AG04450 (cell line): Measurements from ENCODE around the gene OR51B4. TPM values are rescaled to one million over a fixed set of nuclear protein-coding genes. Genes with fewer than 3 reads are reported as not detected.

ENCODE experiments used
- CTCF ChIA-PET: fragments of 300-600, 350-600 bp; formaldehyde crosslinking; extraction: SDS; loops from one replicate; lab custom pipeline; 2022; ENCODE audit warnings: antibody characterized with exemption, inconsistent platforms; lab: Charles Lee
- POLR2A ChIA-PET: fragments of 350-600 bp; formaldehyde crosslinking; extraction: SDS; loops from one replicate; lab custom pipeline; 2021; ENCODE audit warnings: antibody characterized with exemption, inconsistent platforms; lab: Yijun Ruan, JAX
- DNase-seq: peaks from one replicate; pipeline ENCODE4 v3.0.0-alpha.2; 2011; ENCODE audit warnings: low read depth, low spot score
- H3K27ac ChIP-seq: one replicate; pipeline ENCODE4 v1.5.1; 2012; ENCODE audit warnings: low read depth, low read length, control low read depth
- H3K27me3 ChIP-seq: one replicate; pipeline ENCODE4 v1.6.0; 2012; ENCODE audit warnings: low read length; ENCODE audit not compliant: control insufficient read depth, insufficient read depth
- H3K4me3 ChIP-seq: 2 replicates; pipeline ENCODE4 v1.5.1; 2011; ENCODE audit warnings: mild to moderate bottlenecking, low read depth, low read length, control low read depth
- H3K9me3 ChIP-seq: 2 replicates; pipeline ENCODE4 v1.5.1; 2012; ENCODE audit warnings: low read length; ENCODE audit not compliant: control insufficient read depth, insufficient read depth
- polyA plus RNA-seq: library from polyadenylated mRNA; depleted of rRNA; stranded (reverse); fragments of >200 nt; gene quantifications from 2 replicates; pipeline ENCODE4 v1.2.3, GENCODE V29; 2011; rRNA removed
- TF ChIP-seq, protein P1 (sequence below): IDR thresholded peaks from 2 replicates; pipeline ENCODE4 v1.5.1; 2011; ENCODE audit warnings: low read depth, low read length, control low read depth, inconsistent platforms

Gene OR51B4
- polyA plus RNA-seq, 1 experiment = 0.82 TPM

DNA sequence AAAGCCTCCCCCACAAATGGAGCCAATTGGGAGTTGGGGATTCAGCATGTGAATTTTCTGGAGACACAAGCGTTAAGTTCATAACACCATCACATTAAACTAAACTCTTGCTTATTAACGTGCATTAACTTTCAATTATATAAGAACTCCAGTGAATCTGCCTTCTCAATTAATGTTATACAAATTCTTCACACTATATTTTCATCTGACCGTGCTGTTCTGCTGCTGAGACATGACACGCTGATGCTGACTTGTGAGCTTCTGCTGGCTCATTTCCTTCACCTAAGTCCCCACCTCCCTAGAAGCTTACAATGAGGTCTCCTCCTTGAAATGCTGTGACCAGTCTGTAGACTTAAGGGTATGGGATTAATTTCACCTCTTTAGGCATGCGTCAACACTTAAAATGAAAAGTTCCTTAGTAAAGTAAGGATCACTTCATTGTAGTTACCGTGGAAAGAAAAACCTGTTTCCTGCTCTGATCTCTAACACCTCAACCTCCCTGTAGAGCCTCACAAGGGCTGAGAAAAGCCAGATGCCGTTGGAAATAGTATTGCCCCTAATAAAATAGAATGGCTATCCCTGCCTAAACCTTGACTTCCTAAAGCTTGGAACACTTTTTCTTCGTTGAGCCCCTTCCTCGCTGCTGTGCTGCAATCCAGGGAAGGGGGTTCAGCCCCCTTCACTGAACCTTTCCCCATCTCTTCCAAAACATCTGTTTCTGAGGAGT, 49.4 kb downstream of the OR51B4 start:
- H3K9me3 ChIP-seq = no peaks in the 10 kb centered on the region
- no peak overlapping the region for H3K27ac ChIP-seq
- POLR2A ChIA-PET = no interaction called here
- DNase-seq = no peak
- H3K4me3 ChIP-seq = no peak overlapping the region
- CTCF ChIA-PET = no interaction called here
- TF ChIP-seq, protein P1, sequence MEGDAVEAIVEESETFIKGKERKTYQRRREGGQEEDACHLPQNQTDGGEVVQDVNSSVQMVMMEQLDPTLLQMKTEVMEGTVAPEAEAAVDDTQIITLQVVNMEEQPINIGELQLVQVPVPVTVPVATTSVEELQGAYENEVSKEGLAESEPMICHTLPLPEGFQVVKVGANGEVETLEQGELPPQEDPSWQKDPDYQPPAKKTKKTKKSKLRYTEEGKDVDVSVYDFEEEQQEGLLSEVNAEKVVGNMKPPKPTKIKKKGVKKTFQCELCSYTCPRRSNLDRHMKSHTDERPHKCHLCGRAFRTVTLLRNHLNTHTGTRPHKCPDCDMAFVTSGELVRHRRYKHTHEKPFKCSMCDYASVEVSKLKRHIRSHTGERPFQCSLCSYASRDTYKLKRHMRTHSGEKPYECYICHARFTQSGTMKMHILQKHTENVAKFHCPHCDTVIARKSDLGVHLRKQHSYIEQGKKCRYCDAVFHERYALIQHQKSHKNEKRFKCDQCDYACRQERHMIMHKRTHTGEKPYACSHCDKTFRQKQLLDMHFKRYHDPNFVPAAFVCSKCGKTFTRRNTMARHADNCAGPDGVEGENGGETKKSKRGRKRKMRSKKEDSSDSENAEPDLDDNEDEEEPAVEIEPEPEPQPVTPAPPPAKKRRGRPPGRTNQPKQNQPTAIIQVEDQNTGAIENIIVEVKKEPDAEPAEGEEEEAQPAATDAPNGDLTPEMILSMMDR = no peak
- no peaks in the 10 kb centered on the region for H3K27me3 ChIP-seq

DNA sequence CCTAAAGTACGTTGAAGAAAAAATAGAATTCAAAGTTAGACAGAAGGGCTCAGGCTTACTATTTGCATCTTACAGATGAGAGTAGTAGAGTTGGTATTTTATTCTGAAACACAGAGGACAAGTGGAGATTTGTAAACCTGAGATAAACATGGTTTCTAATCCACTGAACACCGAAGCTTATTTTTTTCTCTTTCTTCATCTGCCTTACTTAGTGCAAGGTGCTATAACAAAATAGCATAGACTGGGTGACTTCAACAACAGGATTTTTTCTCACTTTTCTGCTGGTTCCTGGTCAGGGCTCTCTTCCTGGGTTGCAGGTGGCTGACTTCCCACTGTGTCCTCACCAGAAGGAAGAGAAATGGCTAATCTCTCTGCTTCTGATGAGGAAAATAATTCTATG, 50.0 kb downstream of the OR51B4 start:
- POLR2A ChIA-PET = no interaction called here

More for the DNA sequence above, 50.0 kb downstream of the OR51B4 start:
- TF ChIP-seq, protein P1 = no peak
- CTCF ChIA-PET = no interaction called here
- H3K27ac ChIP-seq = no peak overlapping the region
- no peak overlapping the region for H3K4me3 ChIP-seq
- DNase-seq = no peak
- no peaks in the 10 kb centered on the region for H3K9me3 ChIP-seq
- H3K27me3 ChIP-seq = no peaks in the 10 kb centered on the region

Other genes starting within 250 kb of the OR51B4 start
- not detected in 2 replicates for gene OR52E2, start 242.3 kb downstream of the OR51B4 start, polyA plus RNA-seq
- gene OR52E1, start 232.4 kb downstream of the OR51B4 start, polyA plus RNA-seq = not detected in 2 replicates
- gene OR52A5, start 163.6 kb downstream of the OR51B4 start, polyA plus RNA-seq = not detected in 2 replicates
- not detected in 2 replicates for gene OR52A1, start 147.2 kb downstream of the OR51B4 start, polyA plus RNA-seq
- not detected in 2 replicates for gene OR51V1, start 101.3 kb downstream of the OR51B4 start, polyA plus RNA-seq
- 0.22 and 0.26 TPM in 2 replicates for gene HBB, start 74.9 kb downstream of the OR51B4 start, polyA plus RNA-seq
- gene HBD, start 67.5 kb downstream of the OR51B4 start, polyA plus RNA-seq = 42.2 and 59.0 TPM in 2 replicates
- gene HBG1, start 52.1 kb downstream of the OR51B4 start, polyA plus RNA-seq = 0.41 and 0.45 TPM in 2 replicates
- 2.0 and 2.2 TPM in 2 replicates for gene HBG2, start 47.2 kb downstream of the OR51B4 start, polyA plus RNA-seq
- 8.3 TPM in 2 replicates for gene HBE1, start 32.0 kb downstream of the OR51B4 start, polyA plus RNA-seq
- not detected in 2 replicates for gene OR51B2, start 22.4 kb upstream of the OR51B4 start, polyA plus RNA-seq
- gene OR51B5, start 41.6 kb upstream of the OR51B4 start, polyA plus RNA-seq = 0.56 and 0.84 TPM in 2 replicates
- gene OR51B6, start 49.6 kb upstream of the OR51B4 start, polyA plus RNA-seq = not detected in 2 replicates
- 0.06 and 0.12 TPM in 2 replicates for gene OR51M1, start 81.9 kb upstream of the OR51B4 start, polyA plus RNA-seq
- not detected in 2 replicates for gene OR51Q1, start 120.2 kb upstream of the OR51B4 start, polyA plus RNA-seq
- not detected in 2 replicates for gene OR51I1, start 139.6 kb upstream of the OR51B4 start, polyA plus RNA-seq
- gene OR51I2, start 147.4 kb upstream of the OR51B4 start, polyA plus RNA-seq = not detected in 2 replicates
- not detected in 2 replicates for gene OR52D1, start 186.7 kb upstream of the OR51B4 start, polyA plus RNA-seq
- gene UBQLN3, start 208.0 kb upstream of the OR51B4 start, polyA plus RNA-seq = not detected in 2 replicates
- gene UBQLNL, start 214.8 kb upstream of the OR51B4 start, polyA plus RNA-seq = 0.31 and 0.42 TPM in 2 replicates
- gene OR52H1, start 246.6 kb upstream of the OR51B4 start, polyA plus RNA-seq = 0.10 TPM in 1 of 2 replicates, not detected in the other